ENCODE results near the gene OR6B1. TPM values are rescaled to one million over a fixed set of nuclear protein-coding genes. Genes with fewer than 3 reads are reported as not detected.

Gene OR6B1
- total RNA-seq, 4 donors from 2014 or later, result not detected

DNA sequence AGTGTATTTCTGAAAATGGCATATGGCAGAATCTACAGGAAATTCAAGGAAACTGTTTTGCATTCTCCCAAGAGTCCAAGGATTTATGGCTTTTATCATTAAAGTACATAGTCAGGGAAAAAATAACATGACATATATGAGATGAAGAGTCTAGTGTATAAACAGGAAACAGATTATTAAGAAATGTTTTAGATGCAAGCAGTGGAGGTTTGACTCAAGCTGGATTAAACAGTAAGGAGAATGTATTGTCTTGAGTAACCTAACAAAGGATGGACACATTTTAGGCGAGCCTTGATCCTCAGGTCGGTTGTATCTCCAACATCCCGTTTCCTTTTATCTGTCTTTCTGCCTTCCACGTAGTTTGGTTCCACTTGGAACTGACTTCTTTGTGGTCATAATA is 17.9 kb downstream of the OR6B1 start:
- TF ChIP-seq, protein P1, sequence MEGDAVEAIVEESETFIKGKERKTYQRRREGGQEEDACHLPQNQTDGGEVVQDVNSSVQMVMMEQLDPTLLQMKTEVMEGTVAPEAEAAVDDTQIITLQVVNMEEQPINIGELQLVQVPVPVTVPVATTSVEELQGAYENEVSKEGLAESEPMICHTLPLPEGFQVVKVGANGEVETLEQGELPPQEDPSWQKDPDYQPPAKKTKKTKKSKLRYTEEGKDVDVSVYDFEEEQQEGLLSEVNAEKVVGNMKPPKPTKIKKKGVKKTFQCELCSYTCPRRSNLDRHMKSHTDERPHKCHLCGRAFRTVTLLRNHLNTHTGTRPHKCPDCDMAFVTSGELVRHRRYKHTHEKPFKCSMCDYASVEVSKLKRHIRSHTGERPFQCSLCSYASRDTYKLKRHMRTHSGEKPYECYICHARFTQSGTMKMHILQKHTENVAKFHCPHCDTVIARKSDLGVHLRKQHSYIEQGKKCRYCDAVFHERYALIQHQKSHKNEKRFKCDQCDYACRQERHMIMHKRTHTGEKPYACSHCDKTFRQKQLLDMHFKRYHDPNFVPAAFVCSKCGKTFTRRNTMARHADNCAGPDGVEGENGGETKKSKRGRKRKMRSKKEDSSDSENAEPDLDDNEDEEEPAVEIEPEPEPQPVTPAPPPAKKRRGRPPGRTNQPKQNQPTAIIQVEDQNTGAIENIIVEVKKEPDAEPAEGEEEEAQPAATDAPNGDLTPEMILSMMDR (IDR thresholded peaks at IDR 0.05), result no peak
- TF ChIP-seq POLR2A (IDR thresholded peaks at IDR 0.05), result no peak
- no peak for DNase-seq (ENCODE audit: low spot score in 2 of 2)
- WGBS, 2 donors, result 82 to 83% methylated on average over 4 of the region's 4 CpGs

DNA sequence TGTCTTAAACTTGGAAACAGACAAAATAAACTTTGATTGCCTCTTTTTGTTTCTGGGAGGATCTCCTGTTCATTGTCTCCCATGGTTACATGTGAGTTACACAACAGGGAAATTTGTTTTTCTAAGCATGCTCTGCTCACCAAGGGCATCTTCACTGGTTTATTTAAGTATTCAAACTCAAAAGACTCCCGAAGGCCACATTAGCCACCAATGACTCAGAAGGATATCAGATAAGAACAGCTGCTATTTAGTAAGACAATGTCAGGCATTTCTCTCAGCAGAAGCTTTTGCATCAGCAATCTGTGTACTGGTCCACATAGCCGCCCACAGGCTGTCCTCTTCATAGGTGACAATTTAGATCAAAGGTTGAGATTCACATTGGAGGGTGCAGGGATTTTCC is 19.3 kb downstream of the OR6B1 start:
- WGBS, 2 donors, result 44 to 47% methylated on average over 2 of the region's 2 CpGs
- intact Hi-C loops (cut with DNase I; ENCODE audit: low total_unique reads), result no loop called here
- TF ChIP-seq POLR2A (IDR thresholded peaks at IDR 0.05), result no peak
- TF ChIP-seq, protein P1 (IDR thresholded peaks at IDR 0.05), result no peak
- H3K4me3 ChIP-seq (ENCODE audit: low read depth, poor library complexity, severe bottlenecking), result no peak overlapping the region
- DNase-seq (ENCODE audit: low spot score in 2 of 2), result no peak

More for the DNA sequence above, 17.9 kb downstream of the OR6B1 start:
- no peak overlapping the region for H3K4me3 ChIP-seq (ENCODE audit: low read depth, poor library complexity, severe bottlenecking)
- intact Hi-C loops (cut with DNase I; ENCODE audit: low total_unique reads), result no loop called here

DNA sequence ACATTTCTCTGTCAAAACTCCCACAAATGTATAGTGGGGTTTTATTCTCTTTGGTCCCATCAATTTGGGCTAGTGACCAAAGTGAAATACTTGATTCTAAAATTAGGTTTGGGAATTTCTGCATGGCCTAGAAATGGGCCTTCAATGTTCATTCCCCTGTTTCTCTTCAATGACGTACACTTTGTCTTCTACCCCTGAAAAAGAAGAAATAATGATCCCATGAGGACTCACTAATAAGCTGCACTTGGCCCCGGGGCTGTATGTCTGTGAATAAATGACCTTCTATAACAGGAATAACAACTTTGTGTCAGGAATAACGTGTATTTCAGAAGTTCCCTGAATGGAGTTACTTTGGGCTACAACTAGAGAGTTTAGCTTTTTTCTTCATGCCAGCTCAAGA is 20.2 kb downstream of the OR6B1 start:
- no peak for TF ChIP-seq POLR2A (IDR thresholded peaks at IDR 0.05)
- TF ChIP-seq, protein P1 (IDR thresholded peaks at IDR 0.05), result no peak
- no peak for DNase-seq (ENCODE audit: low spot score in 2 of 2)
- no peak overlapping the region for H3K4me3 ChIP-seq (ENCODE audit: low read depth, poor library complexity, severe bottlenecking)
- intact Hi-C loops (cut with DNase I; ENCODE audit: low total_unique reads), result no loop called here
- 45 to 46% methylated on average over 3 of the region's 3 CpGs for WGBS, 2 donors

DNA sequence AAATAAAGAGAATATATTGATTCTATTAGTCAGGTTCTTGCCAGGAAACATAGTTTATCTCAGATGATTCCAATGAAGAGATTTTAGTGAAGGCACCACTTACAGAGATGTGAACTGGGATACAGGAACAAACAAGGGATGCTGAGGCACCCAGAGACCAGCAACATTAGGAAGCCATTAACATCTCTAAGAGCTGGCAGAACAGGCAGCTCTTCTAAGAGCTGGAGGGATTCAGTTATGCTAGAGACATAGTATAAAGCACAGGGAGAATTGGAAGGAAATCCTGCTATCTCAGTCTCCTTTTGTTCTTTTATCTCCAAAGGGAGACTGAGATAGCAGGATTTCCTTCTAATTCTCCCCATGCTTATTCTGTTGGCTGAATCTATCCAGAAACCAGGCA is 22.0 kb downstream of the OR6B1 start:
- no peak overlapping the region for H3K4me3 ChIP-seq (ENCODE audit: low read depth, poor library complexity, severe bottlenecking)
- TF ChIP-seq, protein P1 (IDR thresholded peaks at IDR 0.05), result no peak
- TF ChIP-seq POLR2A (IDR thresholded peaks at IDR 0.05), result no peak
- no peak for DNase-seq (ENCODE audit: low spot score in 2 of 2)
- intact Hi-C loops (cut with DNase I; ENCODE audit: low total_unique reads), result no loop called here

DNA sequence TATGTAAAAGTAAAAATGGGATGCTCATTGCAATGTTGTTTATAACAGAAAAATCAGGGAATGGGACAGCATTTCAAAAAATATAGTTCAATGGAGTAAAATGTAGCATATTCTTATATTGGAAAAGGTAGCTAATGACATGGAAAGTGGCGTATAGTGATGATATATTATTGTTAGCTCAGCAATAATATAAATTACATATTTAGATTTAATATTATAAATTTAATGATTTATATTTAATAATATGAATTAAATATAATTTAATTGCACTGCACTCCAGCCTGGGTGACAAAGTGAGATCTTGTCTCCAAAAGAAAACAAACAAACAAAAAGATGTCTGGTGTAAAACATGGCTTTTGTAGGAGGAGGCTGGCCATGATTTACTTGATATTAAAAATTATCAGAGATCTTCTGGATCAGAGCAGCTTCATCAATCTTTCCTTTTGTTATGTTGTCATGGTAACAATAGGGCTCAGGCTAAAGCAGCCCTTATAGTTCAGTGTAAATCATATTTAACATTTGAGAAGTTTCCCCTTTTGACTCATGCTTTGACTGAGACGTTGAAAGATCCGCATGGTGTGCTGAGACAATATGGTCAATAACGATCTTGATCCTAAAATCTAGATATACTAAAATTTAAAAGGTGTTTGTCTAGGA is 23.2 kb downstream of the OR6B1 start:
- 75 to 80% methylated on average over 4 of the region's 4 CpGs for WGBS, 2 donors
- no peak for TF ChIP-seq POLR2A (IDR thresholded peaks at IDR 0.05)
- TF ChIP-seq, protein P1 (IDR thresholded peaks at IDR 0.05), result no peak
- H3K4me3 ChIP-seq (ENCODE audit: low read depth, poor library complexity, severe bottlenecking), result no peak overlapping the region
- intact Hi-C loops (cut with DNase I; ENCODE audit: low total_unique reads), result no loop called here
- DNase-seq (ENCODE audit: low spot score in 2 of 2), result no peak

DNA sequence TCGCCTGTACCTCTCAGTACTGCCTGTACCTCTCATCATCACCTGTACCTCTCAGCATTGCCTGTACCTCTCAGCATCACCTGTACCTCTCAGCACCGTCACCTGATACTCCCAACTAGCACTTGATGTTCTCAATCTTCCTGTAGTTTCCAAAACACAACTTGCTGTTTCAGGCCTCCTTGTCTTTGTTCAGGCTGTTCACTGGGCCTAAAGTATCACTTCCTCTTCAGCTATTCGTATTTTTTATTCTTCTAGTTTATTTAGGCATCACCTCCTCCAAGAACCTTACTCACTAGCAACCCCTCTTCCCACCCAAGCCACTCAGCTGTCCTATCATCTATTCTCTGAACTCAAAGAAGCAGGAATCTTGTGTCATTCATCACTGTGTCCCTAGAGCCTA is 24.1 kb downstream of the OR6B1 start:
- intact Hi-C loops (cut with DNase I; ENCODE audit: low total_unique reads), result no loop called here
- TF ChIP-seq, protein P1 (IDR thresholded peaks at IDR 0.05), result no peak
- no peak for TF ChIP-seq POLR2A (IDR thresholded peaks at IDR 0.05)
- 74 to 83% methylated on average over 3 of the region's 3 CpGs for WGBS, 2 donors
- DNase-seq (ENCODE audit: low spot score in 2 of 2), result no peak
- no peak overlapping the region for H3K4me3 ChIP-seq (ENCODE audit: low read depth, poor library complexity, severe bottlenecking)

All from lower leg skin (tissue), 4 donors.